Hematopoietic multipotent progenitor cell (in vitro differentiated cells): ENCODE measurements around the gene RHEB. TPM values are rescaled to one million over a fixed set of nuclear protein-coding genes. Genes with fewer than 3 reads are reported as not detected.
A peak's percentile ranks its signal among the peaks of the same experiment; 100 is the strongest.
"Not testable (repeated sequence)": the region's sequence is repeated elsewhere in the genome, so short reads cannot be mapped to it uniquely, and the experiment has no call there.

Experiments
- DNase-seq, 3 donors: peaks; one replicate each; pipeline ENCODE4 v3.0.0-alpha.2; 2011 to 2015; ENCODE audit warnings: low read depth in 2 of 3, low spot score in 2 of 3
- total RNA-seq: library from RNA; depleted of rRNA; stranded (reverse); fragments of >200 nt; gene quantifications from one replicate; pipeline ENCODE4 v1.2.3, GENCODE V29; 2012

Gene RHEB
- total RNA-seq, 1 donor: 23.2 TPM

DNA sequence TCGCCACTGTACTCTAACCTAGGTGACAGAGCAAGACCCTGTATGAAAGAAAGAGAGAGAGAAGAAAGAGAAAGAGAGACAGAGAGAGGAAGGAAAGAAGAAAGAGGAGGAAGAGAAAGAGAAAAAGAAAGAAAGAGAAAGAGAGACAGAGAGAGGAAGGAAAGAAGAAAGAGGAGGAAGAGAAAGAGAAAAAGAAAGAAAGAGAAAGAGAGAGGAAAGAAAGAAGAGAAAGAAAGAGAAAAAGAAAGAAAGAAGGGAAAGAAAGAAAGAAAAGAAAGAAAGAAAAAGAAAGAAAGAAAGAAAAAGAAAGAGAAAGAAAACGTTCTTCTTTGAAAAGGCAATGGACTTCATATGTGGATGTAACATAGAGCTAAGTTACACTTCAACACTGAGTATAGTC, 16.5 kb upstream of the RHEB start:
- not testable (repeated sequence) for DNase-seq

DNA sequence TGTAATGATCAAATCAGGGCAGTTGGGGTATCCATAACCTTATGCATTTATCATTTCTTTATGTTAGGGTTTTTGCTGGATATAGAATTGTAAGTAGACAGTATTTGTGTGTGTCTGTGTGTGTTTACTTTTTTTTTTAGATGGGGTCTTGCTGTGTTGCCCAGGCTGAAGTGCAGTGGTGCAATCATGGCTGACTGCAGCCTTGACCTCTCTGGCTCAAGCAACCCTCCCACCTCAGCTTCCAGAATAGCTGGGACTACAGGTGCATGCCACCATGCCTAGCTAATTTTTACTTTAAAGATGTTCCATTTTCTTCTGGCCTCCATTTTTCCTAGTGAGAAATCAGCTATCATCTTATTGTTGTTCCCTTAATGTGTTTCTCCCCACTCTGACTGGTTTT, 10.1 kb upstream of the RHEB start:
- DNase-seq: no peak

DNA sequence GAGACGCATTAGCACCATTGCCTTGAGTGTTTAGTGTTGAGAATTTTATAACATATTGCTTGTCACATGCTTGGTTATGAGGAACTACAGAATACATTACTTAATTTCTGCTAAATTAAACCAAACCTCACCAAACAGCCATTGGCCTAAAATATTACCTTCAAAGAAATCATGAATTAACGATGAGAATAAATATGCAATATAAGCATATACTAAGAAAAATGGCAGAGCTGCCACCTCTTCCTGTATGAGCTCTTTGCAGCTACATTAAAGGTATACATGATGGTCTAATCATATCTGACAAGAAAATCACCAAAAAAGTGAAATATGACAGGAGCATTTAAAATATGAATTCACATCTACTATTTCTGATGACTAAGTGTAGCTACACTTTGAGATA, 5.2 kb upstream of the RHEB start:
- DNase-seq: no peak

- DNase-seq: no peak
Measured at GRCh38 chr7:151524331-151524730, 4.6 kb upstream of the RHEB start.

GRCh38 chr7:151520419-151521261, 945 bp upstream of the RHEB start:
- DNase-seq: peak in 2 of 3 donors; percentile 31 to 50

DNA sequence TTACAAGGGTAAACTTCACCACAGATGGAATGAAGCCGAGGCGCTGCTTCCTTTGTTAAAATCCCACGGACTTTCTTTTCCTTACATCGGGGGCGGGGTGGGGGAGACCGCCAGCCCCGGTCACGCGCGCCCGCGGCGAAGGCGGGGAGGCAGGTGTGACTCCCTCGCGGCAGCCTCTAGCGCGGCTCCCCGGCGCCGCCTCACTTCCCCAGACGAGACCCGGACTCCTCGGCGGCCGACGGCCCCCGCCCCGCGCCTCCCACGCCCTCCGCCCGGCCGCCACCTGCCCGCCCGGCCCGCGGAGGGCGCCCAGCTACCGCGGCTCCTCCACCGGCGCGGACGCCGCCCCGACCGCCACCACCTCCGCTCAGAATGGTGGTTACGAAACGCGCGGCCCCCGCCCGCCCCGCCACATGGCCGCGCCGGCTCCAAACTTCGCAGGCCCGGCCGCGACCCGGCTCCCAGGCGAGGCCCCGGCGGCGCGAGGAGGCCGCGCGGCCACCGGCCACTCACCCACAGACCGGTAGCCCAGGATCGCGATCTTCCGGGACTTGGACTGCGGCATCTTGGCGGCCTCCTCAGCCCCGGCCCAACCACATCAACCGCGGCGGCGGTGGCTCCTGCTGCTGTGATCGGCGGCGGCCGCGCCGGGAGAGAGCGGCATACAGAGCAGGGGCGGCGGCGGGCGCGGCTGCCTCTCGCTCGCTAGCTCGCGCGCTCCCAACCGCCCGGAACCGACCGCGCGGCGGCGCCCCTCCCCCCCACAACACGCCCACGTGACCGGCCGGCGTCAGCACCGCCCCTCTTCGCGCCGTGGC, 539 bp downstream of the RHEB start:
- peak; percentile 49 to 63 (median 63) for DNase-seq

- peak in 2 of 3 donors; percentile 31 to 44 for DNase-seq
Measured at GRCh38 chr7:151518105-151518946, 1.4 kb downstream of the RHEB start.

DNA sequence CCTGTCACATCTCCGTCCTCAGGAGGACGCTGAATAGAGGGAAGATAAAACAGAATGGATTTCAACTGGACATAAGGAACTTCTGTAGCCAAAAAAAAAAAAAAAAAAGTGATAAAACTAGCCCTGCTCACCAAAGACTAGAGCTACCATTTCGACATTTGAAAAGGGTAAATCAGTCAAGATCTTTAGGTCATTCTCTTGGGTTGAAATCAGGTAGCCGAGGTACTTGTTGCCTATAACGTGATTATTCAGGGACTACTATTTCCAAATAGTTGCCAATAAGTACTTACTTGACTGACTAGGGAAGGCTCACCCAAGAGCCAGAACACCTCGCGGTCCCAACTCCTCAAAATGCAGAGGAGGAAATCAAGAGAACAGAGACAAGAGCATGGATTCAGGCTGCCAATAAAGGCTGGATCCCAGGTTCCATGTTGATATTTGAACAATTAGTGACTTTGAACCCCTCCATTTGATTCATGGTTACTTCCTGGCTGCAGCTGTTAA, 2.0 kb downstream of the RHEB start:
- no peak for DNase-seq

- no peak for DNase-seq
Measured at GRCh38 chr7:151515276-151515565, 4.5 kb downstream of the RHEB start.

DNA sequence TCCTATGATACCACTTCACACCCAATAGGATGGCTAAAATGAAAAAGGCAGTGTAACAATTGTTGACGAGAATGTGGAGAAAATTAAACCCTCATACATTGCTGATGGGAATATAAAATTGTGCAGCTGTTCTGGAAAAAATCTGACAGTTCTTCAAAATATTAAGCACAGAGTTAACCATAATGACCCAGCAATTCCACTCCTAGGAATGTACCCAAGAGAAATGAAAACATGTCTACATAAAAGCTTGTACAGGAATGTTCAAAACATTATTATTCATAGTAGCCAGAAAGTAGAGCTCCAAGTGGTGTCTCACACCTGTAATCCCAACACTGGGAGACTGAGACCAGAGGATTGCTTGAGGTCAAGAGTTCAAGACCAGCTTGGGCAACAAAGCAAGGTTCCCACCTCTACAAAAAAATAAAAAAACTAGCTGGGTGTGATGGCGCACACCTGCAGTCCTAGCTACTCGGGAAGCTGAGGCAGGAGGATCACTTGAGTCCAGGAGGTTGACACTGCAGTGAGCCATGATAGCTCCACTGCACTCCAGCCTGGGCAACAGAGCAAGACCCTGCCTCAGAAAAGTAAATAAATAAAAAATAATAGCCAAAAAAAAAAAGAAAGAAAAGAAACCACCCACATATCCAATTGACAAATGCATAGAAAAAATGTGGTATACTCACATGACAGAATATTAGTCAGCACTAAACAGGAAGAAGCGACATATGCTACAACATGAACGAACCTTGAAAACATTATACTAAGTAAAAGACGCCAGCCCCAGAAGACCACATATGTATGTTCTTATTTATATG, 5.0 kb downstream of the RHEB start:
- DNase-seq: no peak

DNA sequence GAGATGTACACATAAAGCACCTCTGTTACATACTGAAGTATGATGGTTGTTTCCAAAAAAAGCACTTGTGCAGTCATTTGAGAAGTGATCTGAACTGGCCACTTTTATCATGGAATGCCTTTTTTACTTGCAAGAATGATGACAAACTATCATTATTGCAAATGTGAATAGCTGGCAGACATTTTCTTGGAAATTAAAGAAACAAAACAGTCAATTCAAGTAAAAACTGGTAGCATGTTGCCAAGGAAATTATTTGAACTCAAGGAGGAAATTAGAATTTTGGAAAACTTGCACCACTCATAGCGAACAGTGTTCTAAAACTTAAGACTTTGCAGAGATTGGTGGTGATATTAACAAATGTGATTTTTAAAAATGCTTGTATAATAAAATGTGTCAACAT, 6.6 kb downstream of the RHEB start:
- DNase-seq: no peak

- DNase-seq: no peak
Measured at GRCh38 chr7:151512353-151512752, 7.3 kb downstream of the RHEB start.

DNA sequence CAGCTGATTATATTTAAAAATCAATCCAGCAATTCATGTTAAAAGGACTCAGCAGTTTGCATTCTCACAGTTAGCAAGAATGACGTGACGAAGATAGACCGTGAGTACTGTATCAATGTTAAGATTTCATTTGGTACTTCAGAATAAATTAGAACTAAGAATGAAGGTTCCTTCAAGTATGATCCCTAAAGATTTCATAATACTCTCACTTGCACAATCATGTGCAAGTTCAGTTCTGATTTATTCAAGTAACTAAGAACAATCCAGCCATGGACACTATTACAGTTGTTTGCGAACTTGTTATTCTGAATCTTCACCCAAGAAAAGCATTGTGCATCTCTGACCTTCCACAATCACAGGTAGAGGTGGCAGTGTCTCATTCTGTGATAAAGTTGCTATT, 7.7 kb downstream of the RHEB start:
- DNase-seq: no peak

- DNase-seq: no peak
Measured at GRCh38 chr7:151511270-151511669, 8.4 kb downstream of the RHEB start.

DNA sequence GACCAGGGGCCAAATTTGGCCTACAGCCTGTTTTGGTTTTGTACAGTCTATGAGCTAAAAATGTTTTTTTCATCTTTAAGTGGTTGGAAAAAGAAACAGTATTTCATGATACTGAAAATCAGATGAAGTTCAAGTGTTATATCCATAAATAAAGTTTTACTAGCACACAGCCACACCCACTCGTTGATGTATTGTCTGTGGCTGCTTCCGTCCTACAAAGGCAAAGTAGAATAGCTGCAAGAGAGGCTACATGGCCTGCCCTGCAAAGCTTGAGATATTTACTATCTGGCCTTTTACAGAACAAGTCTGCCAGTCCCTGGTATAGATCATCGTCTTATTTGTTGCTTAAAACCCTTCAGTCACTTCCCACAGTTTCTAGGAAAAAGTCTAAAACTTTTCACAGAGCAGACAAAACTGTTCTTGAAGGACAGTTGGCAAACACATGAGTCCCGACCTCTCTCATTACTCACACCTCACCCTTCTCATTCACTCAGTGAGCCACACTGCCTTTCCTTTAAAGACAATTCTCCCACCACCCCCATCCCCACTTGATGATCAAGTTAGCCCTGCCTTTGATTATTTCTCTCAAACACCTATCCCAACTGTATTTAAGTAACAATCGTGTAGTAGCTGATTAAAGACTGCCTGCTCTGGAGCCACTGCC, 9.9 kb downstream of the RHEB start:
- no peak for DNase-seq

DNA sequence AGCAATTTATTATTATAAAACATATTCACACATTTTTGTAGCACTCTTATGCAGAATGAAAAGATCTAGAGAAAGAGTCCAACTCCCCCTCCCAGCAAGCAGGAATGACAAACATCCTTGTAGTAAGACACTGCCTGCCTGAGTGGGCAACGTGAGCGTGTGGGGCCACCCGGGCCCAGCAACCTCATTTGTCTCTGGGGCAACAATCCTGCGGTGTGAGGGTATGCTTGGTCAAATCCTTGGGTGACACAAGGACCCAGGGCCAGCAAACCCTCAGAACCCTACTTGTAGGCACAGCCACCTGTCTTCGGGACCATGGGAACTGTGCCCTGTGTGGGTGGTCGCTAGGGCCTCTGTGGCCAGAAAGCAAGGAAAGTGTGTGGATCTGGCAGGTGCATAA, 10.7 kb downstream of the RHEB start:
- DNase-seq: no peak

GRCh38 chr7:151507806-151508205, 11.9 kb downstream of the RHEB start:
- no peak for DNase-seq

DNA sequence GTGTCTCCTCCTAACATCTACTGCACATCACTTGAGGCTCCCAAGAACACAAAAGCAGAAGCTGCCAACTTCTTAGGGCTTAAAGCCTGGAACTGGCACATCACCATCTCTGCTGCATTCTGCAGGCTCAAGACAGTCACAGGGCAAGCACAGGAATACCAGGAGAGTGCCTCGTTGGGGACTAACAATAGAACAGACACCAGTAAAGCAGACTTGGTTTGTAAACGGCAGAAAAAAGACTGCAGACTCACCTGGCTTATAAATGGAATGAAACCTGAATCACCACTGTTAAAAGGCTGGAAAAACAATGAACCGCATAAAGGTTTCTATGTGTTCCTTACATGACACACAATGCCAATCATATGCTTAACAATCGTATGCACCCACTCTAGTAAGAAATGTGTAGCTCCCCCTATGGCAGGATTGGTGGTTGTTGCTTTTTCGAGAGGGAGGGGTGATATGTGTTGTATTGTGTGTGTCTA, 12.8 kb downstream of the RHEB start:
- DNase-seq: no peak

DNA sequence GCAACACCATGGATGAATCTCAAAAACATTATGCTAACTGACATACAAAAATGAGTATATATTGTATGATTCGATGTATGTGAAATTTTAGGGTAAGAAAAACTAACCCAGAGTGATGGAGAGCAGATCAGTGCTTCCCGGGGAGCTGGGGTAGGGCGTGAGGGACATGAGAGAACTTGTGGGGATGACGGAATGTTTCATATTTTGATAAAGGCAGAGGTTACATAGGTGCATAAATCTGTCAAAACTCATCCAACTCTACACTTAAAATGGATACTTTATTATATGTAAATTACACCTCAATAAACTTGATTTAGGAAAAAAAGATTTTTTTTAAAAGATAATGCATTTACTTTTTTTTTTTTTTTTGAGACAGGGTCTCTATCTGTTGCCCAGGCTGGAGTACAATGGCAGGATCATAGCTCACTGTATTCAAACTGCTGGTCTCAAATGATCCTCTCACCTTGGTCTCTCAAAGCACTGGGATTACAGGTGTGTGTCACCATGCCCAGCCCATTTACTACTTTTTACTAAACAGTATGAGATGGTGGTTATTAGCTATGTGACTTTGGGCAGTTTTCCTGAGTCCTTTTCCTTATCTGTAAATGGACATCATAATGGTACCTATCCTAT, 13.7 kb downstream of the RHEB start:
- DNase-seq: no peak
